ENCODE measurements around the gene EXPH5.

- TF ChIP-seq FOXK2 (conservative IDR thresholded peaks at IDR 0.05 in 1 of 2, IDR thresholded peaks at IDR 0.05 in 1 of 2; ENCODE audit: low read depth in 2 of 2) (no peak), TCFL5 (CRISPR knock-in tag; conservative IDR thresholded peaks at IDR 0.05) (no peak), HDAC2 (IDR thresholded peaks at IDR 0.05) (no peak), PATZ1 (CRISPR knock-in tag; IDR thresholded peaks at IDR 0.05; ENCODE audit: borderline replicate concordance) (no peak), CEBPZ (IDR thresholded peaks at IDR 0.05; ENCODE audit: borderline replicate concordance, low read depth, low read length) (no peak), ZNF57 (CRISPR knock-in tag; IDR thresholded peaks at IDR 0.05) (no peak), ZNF24 (IDR thresholded peaks at IDR 0.05) (no peak), ELF1 (tag; IDR thresholded peaks at IDR 0.05) (no peak), KDM1A (IDR thresholded peaks at IDR 0.05) (no peak), ZNF232 (CRISPR knock-in tag; IDR thresholded peaks at IDR 0.05) (no peak), FOXK1 (CRISPR knock-in tag; IDR thresholded peaks at IDR 0.05; ENCODE audit: borderline replicate concordance) (no peak)
Measured at GRCh38 chr11:108558222-108558621, 35.3 kb downstream of the EXPH5 start.
